ENCODE measurements around the gene CD24. TPM values are rescaled to one million over a fixed set of nuclear protein-coding genes. Genes with fewer than 3 reads are reported as not detected.

The CD24 gene
- total RNA-seq, 1 donor from 2014 or later, result 86.9 TPM

DNA sequence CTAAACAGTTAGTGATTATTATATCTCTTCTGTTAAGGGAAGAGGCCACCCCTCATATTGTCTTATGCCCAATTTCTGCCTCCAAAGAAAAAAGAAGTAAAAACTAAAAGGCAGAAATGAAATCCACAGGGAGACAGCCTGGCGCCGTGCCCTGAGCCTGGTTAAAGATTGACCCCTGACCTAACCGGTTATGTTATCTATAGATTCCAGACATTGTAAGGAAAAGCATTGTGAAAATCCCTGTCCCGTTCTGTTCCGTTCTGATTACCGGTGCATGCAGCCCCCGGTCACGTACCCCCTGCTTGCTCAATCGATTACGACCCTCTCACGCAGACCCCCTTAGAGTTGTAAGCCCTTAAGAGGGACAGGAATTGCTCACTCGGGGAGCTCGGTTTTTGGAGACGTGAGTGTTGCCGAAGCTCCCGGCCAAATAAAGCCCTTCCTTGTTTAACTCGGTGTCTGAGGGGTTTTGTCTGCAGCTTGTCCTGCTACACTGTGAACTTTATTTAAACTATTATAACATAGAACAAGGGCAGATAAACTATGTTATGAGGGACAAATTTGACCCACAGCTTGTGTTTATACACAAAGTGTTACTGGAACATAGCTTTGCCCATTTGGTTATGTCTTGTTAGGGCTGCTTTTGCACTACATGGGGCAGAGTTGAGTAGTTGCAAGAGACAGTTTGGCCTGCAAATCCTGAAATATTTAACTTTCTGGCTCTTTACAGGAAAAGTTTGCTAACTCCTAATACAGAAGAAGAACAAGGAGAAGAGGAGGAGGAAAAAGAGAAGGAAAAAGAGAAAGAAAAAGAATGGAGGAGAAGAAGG, 49.6 kb downstream of the CD24 start:
- TF ChIP-seq, protein P1, sequence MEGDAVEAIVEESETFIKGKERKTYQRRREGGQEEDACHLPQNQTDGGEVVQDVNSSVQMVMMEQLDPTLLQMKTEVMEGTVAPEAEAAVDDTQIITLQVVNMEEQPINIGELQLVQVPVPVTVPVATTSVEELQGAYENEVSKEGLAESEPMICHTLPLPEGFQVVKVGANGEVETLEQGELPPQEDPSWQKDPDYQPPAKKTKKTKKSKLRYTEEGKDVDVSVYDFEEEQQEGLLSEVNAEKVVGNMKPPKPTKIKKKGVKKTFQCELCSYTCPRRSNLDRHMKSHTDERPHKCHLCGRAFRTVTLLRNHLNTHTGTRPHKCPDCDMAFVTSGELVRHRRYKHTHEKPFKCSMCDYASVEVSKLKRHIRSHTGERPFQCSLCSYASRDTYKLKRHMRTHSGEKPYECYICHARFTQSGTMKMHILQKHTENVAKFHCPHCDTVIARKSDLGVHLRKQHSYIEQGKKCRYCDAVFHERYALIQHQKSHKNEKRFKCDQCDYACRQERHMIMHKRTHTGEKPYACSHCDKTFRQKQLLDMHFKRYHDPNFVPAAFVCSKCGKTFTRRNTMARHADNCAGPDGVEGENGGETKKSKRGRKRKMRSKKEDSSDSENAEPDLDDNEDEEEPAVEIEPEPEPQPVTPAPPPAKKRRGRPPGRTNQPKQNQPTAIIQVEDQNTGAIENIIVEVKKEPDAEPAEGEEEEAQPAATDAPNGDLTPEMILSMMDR (IDR thresholded peaks at IDR 0.05), result no peak
- no peak for TF ChIP-seq POLR2A (IDR thresholded peaks at IDR 0.05)
- no peak for TF ChIP-seq POLR2AphosphoS5 (IDR thresholded peaks at IDR 0.05; ENCODE audit: insufficient read depth in 1 of 2, low read depth in 1 of 2)
- H3K9me3 ChIP-seq, result no peaks in the 10 kb centered on the region
- H3K4me3 ChIP-seq, result no peak overlapping the region
- H3K4me1 ChIP-seq, result no peaks in the 10 kb centered on the region
- DNase-seq (ENCODE audit: extremely low spot score in 2 of 2), result no peak
- H3K36me3 ChIP-seq, result no peaks in the 10 kb centered on the region
- H3K27me3 ChIP-seq, result no peaks in the 10 kb centered on the region
- no peak overlapping the region for H3K27ac ChIP-seq
- intact Hi-C loops (cut with DNase I), result no loop called here

DNA sequence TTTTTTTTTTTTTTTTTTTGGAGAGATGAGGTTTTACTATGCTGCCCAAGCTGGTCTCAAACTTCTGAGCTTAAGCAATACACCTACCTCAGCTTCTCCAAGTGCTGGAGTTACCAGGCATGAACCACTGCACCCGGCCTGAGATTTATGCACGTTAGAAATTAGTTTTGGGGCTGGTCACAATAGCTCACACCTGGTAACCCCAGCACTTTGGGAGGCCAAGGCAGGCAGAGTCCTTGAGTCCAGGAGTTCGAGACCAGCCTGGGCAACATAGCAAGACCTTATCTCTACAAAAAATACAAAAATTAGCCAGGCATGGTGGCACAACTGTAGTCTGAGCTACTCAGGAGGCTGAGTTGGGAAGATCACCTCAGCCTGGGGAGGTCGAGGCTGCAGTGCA, 51.9 kb downstream of the CD24 start:
- H3K27ac ChIP-seq, result no peak overlapping the region
- intact Hi-C loops (cut with DNase I), result no loop called here

More for the DNA sequence above, 51.9 kb downstream of the CD24 start:
- H3K36me3 ChIP-seq, result no peaks in the 10 kb centered on the region
- no peak for DNase-seq (ENCODE audit: extremely low spot score in 2 of 2)
- H3K4me3 ChIP-seq, result no peak overlapping the region
- TF ChIP-seq, protein P1 (IDR thresholded peaks at IDR 0.05), result no peak
- TF ChIP-seq POLR2A (IDR thresholded peaks at IDR 0.05) (no peak), POLR2AphosphoS5 (IDR thresholded peaks at IDR 0.05; ENCODE audit: insufficient read depth in 1 of 2, low read depth in 1 of 2) (no peak)
- H3K27me3 ChIP-seq, result no peaks in the 10 kb centered on the region
- no peaks in the 10 kb centered on the region for H3K4me1 ChIP-seq
- H3K9me3 ChIP-seq, result no peaks in the 10 kb centered on the region

Other genes with a start within 250 kb of the CD24 start
- 10.8 TPM for gene MTRES1, start 53.5 kb upstream of the CD24 start, total RNA-seq
- gene BEND3, start 140.8 kb upstream of the CD24 start, total RNA-seq, result 2.0 TPM

Data from vagina (tissue), 2 donors.